Caco-2 (cell line): ENCODE measurements around the gene HOOK1. TPM values are rescaled to one million over a fixed set of nuclear protein-coding genes. Genes with fewer than 3 reads are reported as not detected.

Source experiments
- BruUV-seq: library from RNA; stranded (reverse); fragments of 400-500 nt; replicated peaks from 2 replicates; lab custom pipeline; 2021; lab: Mats Ljungman, UMichigan
- CTCF ChIA-PET: fragments of 300-600 bp; sonication (Branson Sonifier 250); formaldehyde crosslinking; loops from one replicate; lab custom pipeline; 2022; ENCODE audit warnings: antibody characterized with exemption; lab: Charles Lee
- POLR2A ChIA-PET: fragments of 300-600 bp; sonication (Branson Sonifier 250); formaldehyde crosslinking; loops from one replicate; lab custom pipeline; 2022; ENCODE audit warnings: antibody characterized with exemption; lab: Charles Lee
- DNase-seq, 2 experiments: peaks; one replicate each; pipeline versions ENCODE4 v3.0.0 to v3.0.0-alpha.2; 2020 to 2022
- H3K27me3 ChIP-seq: replicated peaks from 2 replicates; pipeline ENCODE4 v1.6.0; 2011; ENCODE audit warnings: low read length; ENCODE audit not compliant: control insufficient read depth, insufficient read depth
- H3K36me3 ChIP-seq: 2 replicates; pipeline ENCODE4 v1.5.1; 2011; ENCODE audit warnings: low read length; ENCODE audit not compliant: control insufficient read depth, insufficient read depth
- H3K4me1 ChIP-seq: fragments of 250-450 bp; sonication (Bioruptor Pico); 2 replicates; pipeline ENCODE4 v1.5.1; 2020; ENCODE audit warnings: mild to moderate bottlenecking
- H3K4me3 ChIP-seq: 2 replicates; pipeline ENCODE4 v1.5.1; 2011; ENCODE audit warnings: low read depth, mild to moderate bottlenecking, control low read depth, low read length
- H3K9me3 ChIP-seq: fragments of 250-450 bp; sonication (Bioruptor Pico); 2 replicates; pipeline ENCODE4 v1.5.1; 2020; ENCODE audit warnings: mild to moderate bottlenecking, moderate library complexity
- H3K27ac Mint-ChIP-seq: one replicate; pipeline ENCODE4 v1.8.0; 2022; ENCODE audit warnings: mixed read lengths; ENCODE audit not compliant: unreplicated experiment
- H3K27me3 Mint-ChIP-seq: one replicate; pipeline ENCODE4 v1.8.0; 2022; ENCODE audit warnings: mixed read lengths; ENCODE audit not compliant: insufficient read depth, unreplicated experiment
- H3K36me3 Mint-ChIP-seq: one replicate; pipeline ENCODE4 v1.8.0; 2022; ENCODE audit warnings: mild to moderate bottlenecking, mixed read lengths; ENCODE audit not compliant: insufficient read depth, unreplicated experiment
- H3K4me1 Mint-ChIP-seq: one replicate; pipeline ENCODE4 v1.8.0; 2022; ENCODE audit warnings: low read depth, mixed read lengths; ENCODE audit not compliant: unreplicated experiment
- H3K4me3 Mint-ChIP-seq: one replicate; pipeline ENCODE4 v1.8.0; 2022; ENCODE audit warnings: mild to moderate bottlenecking, moderate library complexity, mixed read lengths; ENCODE audit not compliant: unreplicated experiment
- H3K9me3 Mint-ChIP-seq: one replicate; pipeline ENCODE4 v1.8.0; 2022; ENCODE audit warnings: mixed read lengths; ENCODE audit not compliant: unreplicated experiment
- CTCF ChIP-seq, 2 experiments: fragments of 200-600 bp in 1 of 2; IDR thresholded peaks; 1 replicate in 1 of 2; 2 replicates in 1 of 2; pipeline versions ENCODE4 v1.5.1 to v1.8.0; 2011 to 2022; ENCODE audit warnings: antibody characterized with exemption in 1 of 2, control low read depth in 1 of 2, inconsistent platforms in 1 of 2, low read depth in 1 of 2, low read length in 1 of 2, mild to moderate bottlenecking in 1 of 2, moderate library complexity in 1 of 2; ENCODE audit not compliant: insufficient read depth in 1 of 2, severe bottlenecking in 1 of 2, unreplicated experiment in 1 of 2
- intact Hi-C: fragments of 100-400 bp; cut with micrococcal nuclease; formaldehyde crosslinking; loops from one replicate; pipeline ENCODE4 v1.10.0; 2022; ENCODE audit not compliant: unreplicated experiment
- total RNA-seq: library from RNA; stranded (reverse); gene quantifications from 2 replicates; pipeline ENCODE4 v1.2.3, GENCODE V29; 2022

The HOOK1 gene
- total RNA-seq, 1 experiment from 2014 or later: 25.2 TPM

- Mint-ChIP-seq H3K4me3 (no peak overlapping the region), H3K27ac (no peak overlapping the region), H3K4me1 (peaks cover 7% of the 10 kb centered on the region), H3K9me3 (no peaks in the 10 kb centered on the region), H3K27me3 (peaks cover 2% of the 10 kb centered on the region), H3K36me3 (no peaks in the 10 kb centered on the region)
- ChIA-PET POLR2A (no interaction called here), CTCF (no interaction called here)
- Histone ChIP-seq H3K27me3 (no peaks in the 10 kb centered on the region), H3K4me3 (no peak overlapping the region), H3K4me1 (peaks cover 10% of the 10 kb centered on the region; the same call in 1 of the 2 replicates), H3K36me3 (no peaks in the 10 kb centered on the region), H3K9me3 (no peaks in the 10 kb centered on the region)
- BruUV-seq: no TSS peak
- no peak for DNase-seq
- no peak for TF ChIP-seq CTCF (IDR thresholded peaks at IDR 0.05; ENCODE audit: insufficient read depth in 1 of 2, low read depth in 1 of 2, low read length in 1 of 2, severe bottlenecking in 1 of 2, unreplicated experiment in 1 of 2)
- intact Hi-C loops: no loop called here
These were observed 84.2 kb downstream of the HOOK1 start for GRCh38 chr1:59898927-59899326.

GRCh38 chr1:59900640-59901039 lies 85.9 kb downstream of the HOOK1 start:
- intact Hi-C loops: no loop called here
- CTCF ChIA-PET: no interaction called here
- no peak for TF ChIP-seq CTCF (IDR thresholded peaks at IDR 0.05; ENCODE audit: insufficient read depth in 1 of 2, low read depth in 1 of 2, low read length in 1 of 2, severe bottlenecking in 1 of 2, unreplicated experiment in 1 of 2)
- no TSS peak for BruUV-seq
- Histone ChIP-seq H3K4me3 (no peak overlapping the region), H3K27me3 (no peaks in the 10 kb centered on the region), H3K4me1 (peaks cover 5% of the 10 kb centered on the region; the same call in 1 of the 2 replicates), H3K9me3 (no peaks in the 10 kb centered on the region), H3K36me3 (no peaks in the 10 kb centered on the region)
- POLR2A ChIA-PET: no interaction called here
- Mint-ChIP-seq H3K36me3 (no peaks in the 10 kb centered on the region), H3K9me3 (no peaks in the 10 kb centered on the region), H3K27me3 (peaks cover 2% of the 10 kb centered on the region), H3K27ac (no peak overlapping the region), H3K4me3 (no peak overlapping the region), H3K4me1 (peaks cover 7% of the 10 kb centered on the region)
- DNase-seq: peak in 1 of 2 experiments; percentile 8

- Histone ChIP-seq H3K27me3 (no peaks in the 10 kb centered on the region), H3K9me3 (no peaks in the 10 kb centered on the region), H3K4me1 (peaks cover 5% of the 10 kb centered on the region; the same call in 1 of the 2 replicates), H3K4me3 (no peak overlapping the region), H3K36me3 (no peaks in the 10 kb centered on the region)
- DNase-seq: no peak
- no peak overlapping the region for H3K4me3 Mint-ChIP-seq
- peaks cover 7% of the 10 kb centered on the region for H3K4me1 Mint-ChIP-seq
- H3K27ac Mint-ChIP-seq: no peak overlapping the region
- H3K9me3 Mint-ChIP-seq: no peaks in the 10 kb centered on the region
- no peaks in the 10 kb centered on the region for H3K36me3 Mint-ChIP-seq
- H3K27me3 Mint-ChIP-seq: peaks cover 2% of the 10 kb centered on the region
- TF ChIP-seq CTCF (IDR thresholded peaks at IDR 0.05; ENCODE audit: insufficient read depth in 1 of 2, low read depth in 1 of 2, low read length in 1 of 2, severe bottlenecking in 1 of 2, unreplicated experiment in 1 of 2): no peak
- ChIA-PET CTCF (interaction anchor here (1.8 kb wide), 1 partner anchor 45 kb away, joined by 10 read pairs; no protein-coding TSS in a partner anchor), POLR2A (no interaction called here)
- no TSS peak for BruUV-seq
- intact Hi-C loops: no loop called here
These were observed 87.1 kb downstream of the HOOK1 start for GRCh38 chr1:59901770-59902388.
